Rectal smooth muscle tissue (tissue), 1 donor: ENCODE measurements around the gene JADE3.

ENCODE experiments used
- H3K27ac ChIP-seq: one replicate; pipeline ENCODE4 v1.7.0; 2013; ENCODE audit warnings: low read depth, low read length, inconsistent platforms
- H3K27me3 ChIP-seq: one replicate; pipeline ENCODE4 v1.7.0; 2013; ENCODE audit warnings: low read length; ENCODE audit not compliant: control insufficient read depth, insufficient read depth
- H3K36me3 ChIP-seq: one replicate; pipeline ENCODE4 v1.7.0; 2013; ENCODE audit warnings: low read length; ENCODE audit not compliant: control insufficient read depth, insufficient read depth
- H3K4me1 ChIP-seq: one replicate; pipeline ENCODE4 v1.7.0; 2013; ENCODE audit warnings: low read length; ENCODE audit not compliant: control insufficient read depth, insufficient read depth
- H3K4me3 ChIP-seq: one replicate; pipeline ENCODE4 v1.7.0; 2013; ENCODE audit warnings: low read length
- H3K9ac ChIP-seq: one replicate; pipeline ENCODE4 v1.7.0; 2013; ENCODE audit warnings: low read length

JADE3 gene

DNA sequence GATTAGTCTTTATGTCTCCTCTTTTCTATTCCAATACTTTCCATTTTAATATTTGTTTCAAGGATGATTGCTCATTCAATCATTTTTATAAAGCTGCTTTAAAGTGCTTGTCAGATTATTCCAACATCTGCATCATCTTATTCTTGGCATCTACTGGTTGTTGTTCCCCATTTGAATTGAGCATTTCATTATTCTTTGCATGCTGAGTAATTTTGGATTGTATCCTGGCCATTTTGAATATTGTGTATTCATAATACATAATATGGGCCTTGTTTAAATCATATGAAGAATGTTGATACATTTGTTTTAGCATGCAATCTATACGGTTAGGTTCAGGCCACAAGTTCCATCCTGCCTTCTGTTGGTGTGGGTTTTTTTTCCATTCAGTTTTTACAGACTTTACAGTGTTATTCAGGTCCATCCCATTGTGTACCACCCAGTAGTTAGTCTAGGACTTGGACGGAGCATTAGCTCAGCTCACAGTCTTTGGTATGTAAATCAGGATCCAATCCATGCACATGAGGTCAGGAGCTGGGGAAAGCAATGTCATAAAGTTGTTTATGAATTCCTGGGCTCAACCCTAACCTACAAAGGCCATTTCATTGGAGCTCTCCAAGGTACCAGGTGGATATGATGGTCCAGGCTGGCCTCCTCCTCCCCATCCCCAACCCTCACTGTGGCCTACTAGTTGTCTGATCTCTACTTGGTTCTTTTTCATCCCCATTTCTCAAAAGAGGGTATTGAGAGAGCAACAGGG is 186.3 kb downstream of the JADE3 start:
- peaks cover 5% of the 10 kb centered on the region for H3K27me3 ChIP-seq
- H3K4me1 ChIP-seq: no peaks in the 10 kb centered on the region
- no peak overlapping the region for H3K27ac ChIP-seq

DNA sequence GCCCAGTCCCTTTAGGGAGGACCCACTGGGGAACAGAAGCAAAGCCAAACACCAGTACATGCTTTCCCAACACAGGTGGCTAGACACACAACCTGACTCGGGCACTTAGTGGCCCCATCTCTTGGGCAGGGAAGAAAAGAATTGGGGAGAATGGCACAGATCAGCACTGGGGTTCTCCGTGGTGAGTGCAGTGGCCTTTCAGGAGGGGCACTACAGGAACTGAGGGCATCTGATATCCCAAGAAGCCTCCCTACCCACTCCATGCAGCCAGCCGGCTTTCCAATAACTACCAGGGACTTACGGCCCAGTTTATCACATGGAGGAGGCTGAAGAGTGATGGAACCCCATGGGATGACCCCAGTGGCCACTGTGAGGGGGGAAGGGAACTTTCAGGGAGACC is 189.0 kb downstream of the JADE3 start:
- peaks cover 2% of the 10 kb centered on the region for H3K36me3 ChIP-seq
- H3K4me1 ChIP-seq: no peaks in the 10 kb centered on the region
- no peak overlapping the region for H3K4me3 ChIP-seq
- no peak overlapping the region for H3K9ac ChIP-seq
- no peak overlapping the region for H3K27ac ChIP-seq
- peaks cover 5% of the 10 kb centered on the region for H3K27me3 ChIP-seq

More for the DNA sequence above, 186.3 kb downstream of the JADE3 start:
- no peak overlapping the region for H3K9ac ChIP-seq
- no peak overlapping the region for H3K4me3 ChIP-seq
- peaks cover 2% of the 10 kb centered on the region for H3K36me3 ChIP-seq
